ENCODE measurements around the gene ZNF200.

GRCh38 chr16:3276679-3277078 is 41.7 kb upstream of the ZNF200 start:
- TF ChIP-seq POLR2AphosphoS5 (IDR thresholded peaks at IDR 0.05) (no peak), CTCF (IDR thresholded peaks at IDR 0.05) (no peak), POLR2A (IDR thresholded peaks at IDR 0.05) (no peak)
